Endometrial microvascular endothelial cells (primary cell): ENCODE results near the gene USP32. TPM values are rescaled to one million over a fixed set of nuclear protein-coding genes. Genes with fewer than 3 reads are reported as not detected.
"Not testable (repeated sequence)": the region's sequence is repeated elsewhere in the genome, so short reads cannot be mapped to it uniquely, and the experiment has no call there.

Experiments
- in situ Hi-C: cut with HindIII; loops from 2 replicates; pipeline ENCODE4 v1.10.0; 2017; ENCODE audit warnings: low sequenced_read_pairs, low pct_unique_long_range_greater_than_20kb; ENCODE audit errors: inconsistent ontology term
- total RNA-seq: library from RNA; depleted of rRNA; stranded (reverse); fragments of >200 nt; gene quantifications from one replicate; pipeline ENCODE4 v1.2.3, GENCODE V29; 2015; ENCODE audit errors: inconsistent ontology term

The USP32 gene
- total RNA-seq, 1 donor from 2014 or later = 27.8 TPM

DNA sequence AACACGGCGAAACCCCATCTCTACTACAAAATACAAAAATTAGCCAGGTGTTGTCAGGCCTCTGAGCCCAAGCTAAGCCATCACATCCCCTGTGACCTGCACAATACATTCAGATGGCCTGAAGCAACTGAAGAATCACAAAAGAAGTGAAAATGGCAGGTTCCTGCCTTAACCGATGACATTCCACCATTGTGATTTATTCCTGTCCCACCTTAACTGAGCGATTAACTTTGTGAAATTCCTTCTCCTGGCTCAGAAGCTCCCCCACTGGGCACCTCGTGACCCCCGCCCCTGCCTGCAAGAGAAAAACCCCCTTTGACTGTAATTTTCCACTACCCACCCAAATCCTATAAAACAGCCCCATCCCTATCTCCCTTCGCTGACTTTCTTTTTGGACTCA is 7.0 kb downstream of the USP32 start:
- in situ Hi-C loops = not testable (repeated sequence)

DNA sequence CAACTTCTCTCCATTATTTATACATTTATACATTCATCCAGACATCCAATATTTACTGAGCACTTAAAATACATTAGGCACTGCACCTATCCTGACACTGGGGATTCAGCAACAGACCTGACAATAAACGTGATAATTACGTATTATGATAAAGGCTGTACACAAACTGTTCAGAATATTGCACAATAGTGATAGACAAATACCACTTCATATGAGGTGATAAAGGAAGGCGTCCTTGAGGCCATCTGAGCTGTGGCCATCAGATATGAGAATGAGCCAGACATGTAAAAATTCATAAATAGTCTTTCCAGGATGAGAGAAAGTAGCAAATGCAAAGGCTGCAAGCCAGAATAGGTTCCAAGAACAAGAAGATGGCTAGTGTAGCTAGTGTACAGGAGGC is 8.6 kb downstream of the USP32 start:
- in situ Hi-C loops = no loop called here

DNA sequence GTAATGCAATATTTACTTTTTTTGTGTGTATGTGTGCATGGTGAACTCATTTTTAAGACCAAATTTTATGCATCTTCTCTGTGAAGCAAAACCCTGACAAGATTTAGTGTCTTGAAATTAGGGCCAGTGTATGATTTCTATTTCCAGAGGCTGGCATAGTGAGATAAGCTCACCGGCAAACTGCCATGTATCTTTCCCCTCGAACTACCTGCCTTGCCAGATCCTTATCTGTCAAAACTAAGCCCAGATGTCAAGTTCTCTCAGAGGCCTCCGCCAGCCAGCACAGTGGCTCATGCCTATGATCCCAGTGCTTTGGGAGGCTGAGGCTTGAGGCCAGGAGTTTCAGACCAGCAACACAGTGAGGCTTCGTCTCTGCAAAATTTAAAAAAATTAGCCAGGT is 10.0 kb downstream of the USP32 start:
- in situ Hi-C loops = no loop called here

DNA sequence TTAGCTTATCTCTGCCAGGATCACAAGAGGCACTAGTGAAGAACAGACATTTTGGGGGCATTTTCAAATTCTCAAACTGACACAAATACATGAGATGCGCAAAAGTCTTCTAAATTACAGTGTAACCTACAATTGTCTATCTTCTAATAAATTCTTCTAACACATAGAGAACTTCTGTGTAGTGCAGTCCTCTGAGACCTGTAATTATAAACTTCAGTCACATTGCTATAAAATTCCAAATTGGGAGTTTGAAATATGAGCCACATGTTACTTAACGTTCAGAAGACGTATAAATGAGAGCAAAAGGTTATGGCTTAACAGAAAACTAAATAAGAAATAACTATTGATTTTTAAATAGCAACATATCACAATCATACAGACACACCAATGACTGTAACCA is 12.5 kb downstream of the USP32 start:
- in situ Hi-C loops = not testable (repeated sequence)

DNA sequence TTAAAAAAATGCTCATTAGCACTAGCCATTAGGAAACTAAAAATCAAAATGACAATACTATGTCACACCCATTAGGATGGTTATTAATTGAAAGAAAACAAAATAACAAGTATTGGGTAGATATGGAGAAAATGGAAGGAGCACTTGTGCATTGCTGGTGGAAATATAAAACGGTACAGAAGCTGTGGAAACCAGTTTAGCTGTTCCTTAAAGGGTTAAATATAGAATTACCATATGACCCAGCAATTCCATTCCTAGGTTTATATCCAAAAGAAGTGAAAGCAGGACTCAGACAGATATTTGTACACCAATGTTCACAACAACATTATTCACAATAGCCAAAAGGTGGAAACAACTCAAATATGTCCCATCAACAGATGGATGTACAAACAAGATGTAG is 13.7 kb downstream of the USP32 start:
- in situ Hi-C loops = not testable (repeated sequence)

DNA sequence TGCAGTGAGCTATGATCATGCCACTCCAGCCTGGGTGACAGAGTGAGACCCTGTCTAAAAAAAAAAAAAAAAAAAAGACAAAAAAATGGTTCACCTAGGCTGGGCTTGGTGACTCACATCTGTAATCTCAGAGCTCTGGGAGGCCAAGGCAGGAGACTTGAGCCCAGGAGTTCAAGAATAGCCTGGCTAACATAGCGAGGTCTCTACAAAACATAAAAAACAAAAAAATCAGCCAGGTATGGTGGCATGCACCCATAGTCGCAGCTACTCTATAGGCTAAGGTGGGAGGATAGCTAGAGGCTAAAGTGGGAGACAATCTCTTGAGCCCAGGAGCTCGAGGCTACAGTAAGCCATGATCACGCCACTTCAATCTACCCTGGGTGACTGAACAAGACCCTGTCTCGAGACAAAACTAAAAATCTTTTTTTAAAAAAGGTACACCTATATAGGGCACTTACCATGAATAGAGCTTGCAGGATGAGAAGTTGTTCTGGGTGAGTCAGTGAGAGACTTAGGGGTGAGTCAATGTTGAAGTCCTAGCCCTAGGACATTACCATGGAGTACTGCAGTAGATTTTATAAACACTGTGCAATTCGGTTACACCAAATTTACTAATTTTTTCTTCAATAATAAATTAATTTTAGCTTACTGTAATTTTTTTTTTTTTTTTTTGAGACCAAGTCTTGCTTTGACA is 19.0 kb downstream of the USP32 start:
- in situ Hi-C loops = no loop called here

DNA sequence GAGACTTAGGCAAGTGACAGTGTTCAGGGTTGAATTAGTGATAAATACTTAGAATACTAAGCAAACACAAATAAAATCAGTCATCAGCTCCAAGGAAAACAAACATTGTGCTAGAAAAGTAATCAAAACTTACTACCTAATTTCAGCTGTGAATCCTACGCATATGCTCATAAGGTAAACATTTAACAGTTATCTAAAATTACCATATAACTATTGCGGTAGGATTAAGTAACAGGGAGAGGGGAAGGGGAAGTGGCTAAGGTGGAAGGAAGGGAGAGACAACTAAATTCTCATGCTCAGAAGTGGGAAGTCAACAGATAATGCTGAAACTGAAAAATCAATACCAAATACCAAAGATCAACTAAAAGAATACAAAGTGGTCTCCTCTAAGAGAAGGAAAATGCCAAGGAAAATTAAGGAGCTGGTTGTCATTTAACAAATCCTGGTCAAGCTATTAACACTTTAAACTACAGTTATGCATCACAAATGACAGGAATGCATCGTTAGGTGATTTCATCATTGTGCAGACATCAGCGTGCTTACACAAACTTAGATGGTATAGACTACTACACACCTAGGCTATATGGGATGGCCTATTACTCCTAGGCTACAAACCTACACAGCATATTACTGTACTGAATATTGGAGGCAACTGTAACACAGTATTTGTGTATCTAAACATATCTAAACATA is 20.0 kb downstream of the USP32 start:
- in situ Hi-C loops = no loop called here

DNA sequence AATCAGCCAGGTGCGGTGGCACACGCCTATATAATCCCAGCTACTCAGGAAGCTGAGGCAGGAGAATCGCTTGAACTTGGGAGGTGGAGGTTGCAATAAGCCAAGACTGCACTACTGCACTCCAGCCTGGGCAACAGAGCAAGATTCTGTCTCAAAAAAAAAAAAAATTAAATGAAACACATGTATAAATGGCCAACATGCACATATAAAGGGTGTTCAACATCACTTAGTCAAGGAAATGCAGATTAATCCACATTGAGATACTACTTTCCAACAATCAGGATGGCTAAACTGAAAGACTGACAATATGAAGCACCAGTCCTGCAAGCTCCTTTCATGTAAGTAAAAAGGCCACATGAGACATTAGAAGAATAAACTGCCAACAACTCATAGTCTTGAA is 20.5 kb downstream of the USP32 start:
- in situ Hi-C loops = no loop called here

DNA sequence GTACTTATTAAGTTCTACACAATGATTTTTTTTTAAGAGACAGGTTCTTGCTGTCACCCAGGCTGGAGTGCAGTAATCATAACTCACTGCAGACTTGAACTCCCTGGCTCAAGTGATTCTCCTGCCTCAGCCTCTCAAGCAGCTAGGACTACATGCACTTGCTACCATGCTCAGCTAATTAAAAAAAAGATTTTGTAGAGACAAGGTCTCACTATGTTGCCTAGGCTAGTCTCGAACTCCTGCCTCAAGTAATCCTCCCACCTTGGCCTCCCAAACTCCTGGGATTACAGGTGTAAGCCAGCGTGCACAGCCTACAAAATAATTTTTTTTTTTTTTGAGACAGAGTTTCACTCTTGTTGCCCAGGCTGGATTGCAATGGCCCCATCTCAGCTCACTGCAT is 22.2 kb downstream of the USP32 start:
- in situ Hi-C loops = no loop called here

DNA sequence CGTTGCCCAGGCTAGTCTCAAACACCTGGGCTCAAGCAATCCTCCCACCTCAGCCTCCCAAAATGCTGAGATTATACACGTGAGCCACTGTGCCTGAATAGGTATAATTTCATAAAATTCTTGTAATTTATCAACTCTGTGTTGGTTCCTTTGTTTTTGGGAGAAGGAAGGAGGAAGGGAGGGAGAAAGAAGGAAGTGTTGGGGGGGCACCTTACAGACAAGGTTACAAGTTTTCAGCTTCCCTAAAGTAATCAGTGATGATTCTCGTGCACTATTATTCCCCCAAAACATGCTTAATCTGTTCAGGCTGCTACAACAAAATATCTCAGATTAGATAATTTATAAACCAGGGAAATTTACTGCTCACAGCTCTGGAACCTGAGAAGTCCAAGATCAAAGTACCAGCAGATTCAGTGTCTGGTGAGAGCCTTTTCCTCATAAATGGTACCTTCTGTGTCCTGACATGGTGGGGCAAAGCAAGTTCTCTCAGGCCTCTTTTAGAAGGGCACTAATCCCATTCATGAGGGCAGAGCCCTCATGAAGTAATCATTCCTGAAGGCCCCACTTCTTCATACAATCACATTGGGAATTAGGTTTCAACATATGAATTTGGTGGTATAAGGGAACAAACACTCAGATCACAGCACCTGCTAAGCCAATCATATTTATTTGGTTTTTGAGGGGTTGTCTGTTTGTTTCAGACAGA is 28.1 kb downstream of the USP32 start:
- in situ Hi-C loops = no loop called here

DNA sequence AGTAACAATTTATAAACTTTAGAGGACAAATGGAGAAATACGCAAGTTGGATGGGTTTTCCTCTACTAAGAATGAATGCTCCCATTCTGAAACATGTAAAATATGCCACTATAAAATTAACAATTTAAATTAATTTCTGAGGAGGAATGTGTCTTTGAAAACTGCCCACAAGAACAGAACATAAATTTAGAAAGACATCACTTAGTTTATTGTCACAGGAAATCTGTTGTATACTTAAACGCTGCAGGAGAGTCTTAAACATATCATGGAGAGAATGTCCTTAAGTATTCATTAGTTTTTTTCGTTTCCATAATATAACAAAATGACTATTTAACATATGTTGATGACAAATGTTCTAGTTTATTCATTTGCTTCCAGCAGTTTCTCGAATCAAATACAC is 29.6 kb downstream of the USP32 start:
- in situ Hi-C loops = no loop called here

DNA sequence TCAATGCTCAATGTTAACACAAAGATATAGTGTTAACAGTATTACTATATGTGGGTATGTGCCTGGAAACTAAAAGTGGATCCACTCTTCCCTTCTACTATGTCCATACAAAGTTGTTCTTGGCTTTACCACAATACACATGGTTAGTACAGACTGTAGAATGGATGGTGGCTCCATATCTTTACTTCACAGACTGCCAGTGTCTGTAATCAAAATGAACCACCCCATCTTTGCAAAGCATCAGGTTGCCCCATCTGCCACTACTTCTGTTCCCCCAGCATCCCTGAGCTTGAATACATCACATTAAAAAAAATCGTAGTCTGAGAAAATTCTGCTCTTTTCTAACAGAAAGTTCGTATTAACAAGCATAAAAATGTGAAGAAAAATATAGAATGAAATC is 30.0 kb downstream of the USP32 start:
- in situ Hi-C loops = no loop called here

DNA sequence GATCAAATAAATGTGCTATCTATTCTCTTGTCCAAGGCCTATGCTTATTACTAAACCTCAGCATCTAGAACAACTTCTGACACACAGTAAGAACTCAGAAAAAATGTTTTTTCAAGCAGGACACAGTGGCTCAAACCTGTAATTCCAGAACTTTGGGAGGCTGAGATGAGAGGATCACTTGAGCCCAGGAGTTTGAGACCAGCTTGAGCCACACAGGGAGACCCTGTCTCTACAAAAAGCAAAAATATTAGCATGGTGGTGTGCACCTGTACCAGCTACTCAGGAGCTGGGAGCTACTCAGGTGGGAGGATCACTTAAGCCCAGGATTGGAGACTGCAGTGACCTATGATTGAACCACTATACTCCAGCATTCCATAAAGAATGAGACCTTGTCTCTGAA is 32.5 kb downstream of the USP32 start:
- in situ Hi-C loops = no loop called here

DNA sequence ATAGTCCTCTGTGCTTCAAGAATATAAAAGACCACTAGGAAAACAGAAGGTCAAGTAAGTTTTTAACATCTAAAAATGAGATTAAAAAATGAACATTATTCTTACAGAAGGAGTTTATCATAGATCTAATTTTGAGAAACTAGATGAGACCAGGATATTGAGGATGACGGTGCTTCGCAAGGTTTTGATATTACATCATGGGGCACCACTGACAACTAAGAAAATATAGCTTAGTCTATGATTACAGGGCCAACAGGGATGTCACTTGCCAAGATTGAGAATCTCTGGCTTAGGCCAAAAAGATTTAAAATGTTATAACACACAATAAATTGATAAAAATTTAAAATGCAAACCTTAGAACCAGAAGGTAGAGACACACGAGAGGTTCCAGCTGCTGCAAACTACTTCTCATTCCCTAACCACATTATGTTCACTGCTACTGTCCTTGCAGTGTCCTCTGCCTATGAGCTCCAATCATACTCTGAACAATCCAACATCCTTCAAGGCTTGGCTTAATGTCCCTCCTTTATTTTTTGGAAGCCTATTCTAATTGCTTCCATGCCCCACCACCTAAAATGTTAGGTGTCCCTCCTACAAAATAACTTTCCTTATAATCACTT is 33.2 kb downstream of the USP32 start:
- in situ Hi-C loops = no loop called here

DNA sequence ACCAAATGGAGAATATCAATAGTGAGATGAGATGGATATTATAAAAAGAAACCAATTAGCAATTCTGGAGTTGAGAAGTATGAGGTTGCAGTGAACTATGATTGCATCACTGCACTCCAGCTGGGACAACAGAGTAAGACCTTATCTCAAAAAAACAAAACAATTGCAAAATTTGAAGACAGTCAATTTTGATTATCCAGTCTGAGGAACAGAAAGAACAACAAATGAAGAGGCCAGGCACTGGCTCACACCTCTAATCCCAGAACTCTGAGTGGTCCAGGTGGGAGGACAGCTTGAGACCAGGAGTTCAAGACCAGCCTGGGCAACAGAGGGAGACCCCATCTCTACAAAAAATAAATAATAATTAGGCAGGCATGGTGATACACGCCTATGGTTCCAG is 35.0 kb downstream of the USP32 start:
- in situ Hi-C loops = no loop called here

DNA sequence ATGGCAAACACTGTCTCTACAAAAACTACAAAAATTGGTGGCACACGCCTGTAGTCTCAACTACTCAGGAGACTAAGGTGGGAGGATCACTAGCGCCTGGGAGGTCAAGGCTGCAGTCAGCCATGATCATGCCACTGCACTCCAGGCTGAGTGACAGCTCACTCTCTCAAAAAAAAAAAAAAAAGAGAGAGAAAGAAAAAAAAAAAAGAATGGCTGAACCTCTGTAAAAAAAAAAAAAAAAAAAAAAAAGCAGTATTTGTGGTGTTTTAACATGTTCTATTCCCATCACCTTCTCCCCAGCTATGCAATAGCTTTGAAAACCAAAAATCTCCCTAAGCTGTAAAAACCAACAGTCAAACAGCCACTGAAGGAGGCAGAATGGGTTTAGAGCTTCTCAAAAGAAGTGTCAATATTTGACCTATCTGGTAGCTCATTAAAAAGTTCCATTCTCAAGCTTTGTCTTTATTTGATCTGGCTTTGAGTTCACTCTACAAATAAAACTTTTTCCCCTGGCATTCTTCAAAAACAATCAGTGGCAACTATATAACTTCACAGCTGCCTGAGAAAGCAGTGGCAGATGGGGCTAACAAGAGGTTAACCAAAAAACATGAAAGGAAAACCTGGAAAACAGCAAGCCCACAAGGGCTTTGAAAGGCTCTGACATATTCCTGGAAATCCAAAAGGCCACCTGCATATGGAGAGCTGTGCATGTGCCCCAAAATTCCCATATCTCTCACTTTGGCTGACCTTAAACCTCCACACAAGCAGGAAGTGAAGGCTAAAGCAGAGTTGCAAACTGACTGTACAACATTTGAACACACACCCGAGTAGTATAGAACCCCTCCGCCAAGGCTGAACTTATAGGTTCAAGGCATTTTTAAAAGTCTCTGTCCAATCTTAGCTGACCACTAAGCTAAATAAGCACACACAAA is 36.0 kb downstream of the USP32 start:
- in situ Hi-C loops = no loop called here

DNA sequence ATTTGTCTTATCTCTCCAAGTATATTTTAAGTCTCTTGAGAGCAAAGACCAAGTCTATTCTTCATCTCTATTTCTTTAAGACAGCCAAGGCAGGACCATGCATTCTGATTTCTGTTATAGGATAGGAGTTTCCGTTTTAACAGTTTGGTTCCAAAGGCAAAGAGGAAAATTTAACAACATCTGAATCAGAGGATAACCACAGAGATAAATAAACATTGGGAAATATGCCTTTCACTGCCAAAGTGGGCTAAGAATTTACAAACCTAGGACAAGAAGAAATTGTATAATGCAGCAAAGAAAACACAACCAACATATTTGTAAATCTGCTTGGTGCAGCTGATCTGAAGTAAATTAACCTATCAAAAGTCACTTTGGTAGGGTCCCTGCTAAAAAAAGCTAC is 37.7 kb downstream of the USP32 start:
- in situ Hi-C loops = no loop called here

DNA sequence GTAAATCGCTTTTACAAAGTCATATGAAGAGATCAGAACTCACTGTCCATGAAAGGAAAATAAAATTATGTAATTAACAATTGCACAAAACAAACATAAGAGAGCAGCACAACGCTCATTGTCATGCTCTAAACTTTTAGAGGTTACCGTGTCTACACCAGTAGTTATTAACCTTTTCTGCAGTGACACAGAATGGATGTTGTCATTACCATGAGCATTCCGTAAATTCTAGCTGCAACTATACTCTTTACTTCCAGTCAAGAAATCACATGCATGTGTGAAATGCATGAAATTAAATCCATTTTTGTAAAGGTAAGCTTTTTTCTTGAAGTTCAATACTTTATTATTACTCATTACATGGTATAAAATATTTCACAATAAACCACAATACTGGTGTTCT is 38.2 kb downstream of the USP32 start:
- in situ Hi-C loops = no loop called here

DNA sequence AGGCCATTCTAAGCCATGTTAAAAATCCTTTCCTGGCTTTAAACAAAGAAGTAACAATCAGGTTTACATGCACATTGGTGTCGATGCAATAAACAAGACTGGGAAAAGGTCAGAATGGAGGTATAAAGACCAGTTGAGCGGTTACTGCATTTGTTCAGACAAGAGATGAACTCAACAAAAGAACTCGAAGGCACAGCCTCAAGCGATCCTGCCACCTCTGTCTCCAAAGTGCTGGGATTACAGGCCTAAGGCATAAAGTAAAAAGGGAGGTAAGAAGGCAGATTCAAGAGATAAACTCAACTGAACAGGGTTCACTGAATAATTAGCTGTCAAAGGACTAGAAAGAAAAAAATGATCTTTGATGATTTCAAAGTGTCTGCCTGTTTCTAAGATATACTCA is 39.4 kb downstream of the USP32 start:
- in situ Hi-C loops = no loop called here
